NCI-H1694 (cell line): ENCODE data around the gene FAM83E.
"Not testable (repeated sequence)": the region's sequence is repeated elsewhere in the genome, so short reads cannot be mapped to it uniquely, and the experiment has no call there.

Source experiments
- DNase-seq: peaks from one replicate; lab custom pipeline; 2025; lab: John Stamatoyannopoulos, UW

FAM83E gene

GRCh38 chr19:48614436-48615230 lies at the start of gene FAM83E:
TSS of gene FAM83E (minus strand) at chr19:48615076. CDS start at chr19:48613372, 1,704 bp downstream.
- no peak for DNase-seq

GRCh38 chr19:48664476-48664875 lies 49.6 kb upstream of the FAM83E start:
- DNase-seq = no peak

GRCh38 chr19:48663667-48664066 lies 48.8 kb upstream of the FAM83E start:
- no peak for DNase-seq

- no peak for DNase-seq
Observed at GRCh38 chr19:48661711-48662090, 46.8 kb upstream of the FAM83E start.

GRCh38 chr19:48660852-48661710 lies 46.2 kb upstream of the FAM83E start:
- peak; percentile 75 for DNase-seq

GRCh38 chr19:48659768-48660167 lies 44.9 kb upstream of the FAM83E start:
- DNase-seq = no peak

GRCh38 chr19:48658483-48658882 lies 43.6 kb upstream of the FAM83E start:
- no peak for DNase-seq

GRCh38 chr19:48657828-48658227 lies 43.0 kb upstream of the FAM83E start:
- DNase-seq = not testable (repeated sequence)

GRCh38 chr19:48656840-48657474 lies 42.1 kb upstream of the FAM83E start:
- DNase-seq = peak; percentile 33

- peak; percentile 99 for DNase-seq
Observed at GRCh38 chr19:48654299-48655059, 39.6 kb upstream of the FAM83E start.

- DNase-seq = no peak
Observed at GRCh38 chr19:48651683-48652048, 36.8 kb upstream of the FAM83E start.

GRCh38 chr19:48650974-48651682 lies 36.3 kb upstream of the FAM83E start:
- DNase-seq = no peak

- DNase-seq = peak; percentile 78
Observed at GRCh38 chr19:48648134-48648533, 33.3 kb upstream of the FAM83E start.

- DNase-seq = peak; percentile 90
Observed at GRCh38 chr19:48646722-48647216, 31.9 kb upstream of the FAM83E start.

GRCh38 chr19:48646001-48646721 lies 31.3 kb upstream of the FAM83E start, which contains the start of gene CA11:
TSS of gene CA11 (minus strand) at chr19:48646187. CDS start at chr19:48645632, 555 bp downstream.
- DNase-seq = peak; percentile 85

- no peak for DNase-seq
Observed at GRCh38 chr19:48645620-48646000, 30.7 kb upstream of the FAM83E start.

GRCh38 chr19:48644839-48645619 lies 30.2 kb upstream of the FAM83E start:
- DNase-seq = peak; percentile 85

GRCh38 chr19:48644355-48644754 lies 29.5 kb upstream of the FAM83E start:
- DNase-seq = no peak

- no peak for DNase-seq
Observed at GRCh38 chr19:48642862-48643261, 28.0 kb upstream of the FAM83E start.
